ENCODE data around the gene TTC17. TPM values are rescaled to one million over a fixed set of nuclear protein-coding genes. Genes with fewer than 3 reads are reported as not detected.

Gene TTC17
- total and polyA plus RNA-seq, 2 of the 8 experiments (the other 6 are each of a cell fraction or from before 2014, with no cell fraction given), result 65.1 to 80.1 TPM

GRCh38 chr11:43458486-43458885 lies 99.8 kb downstream of the TTC17 start:
- Histone ChIP-seq H3K14ac (ENCODE audit: insufficient read length) (no peak overlapping the region), H2BK12ac (ENCODE audit: low read depth, low read length) (no peak overlapping the region), H2AFZ (ENCODE audit: low read length) (no peak overlapping the region), H2BK120ac (replicated peaks; ENCODE audit: low read depth, low read length) (no peak overlapping the region), H3K79me2 (ENCODE audit: control insufficient read depth in 1 of 2, insufficient read depth in 2 of 2, low read length in 2 of 2) (no peaks in the 10 kb centered on the region), H3K27ac (ENCODE audit: low read depth, low read length) (no peak overlapping the region), H3K23me2 (ENCODE audit: low read depth, low read length) (no peaks in the 10 kb centered on the region), H3K4me2 (ENCODE audit: insufficient read depth in 1 of 2, low read depth in 2 of 2, low read length in 2 of 2) (no peak overlapping the region), H3K18ac (ENCODE audit: extremely low read depth, low read length) (no peak overlapping the region), H3K79me1 (ENCODE audit: low read depth, low read length) (no peaks in the 10 kb centered on the region), H3K4ac (replicated peaks; ENCODE audit: insufficient read length, low read depth, low read length) (no peak overlapping the region), H3K56ac (replicated peaks; ENCODE audit: insufficient read length, low read depth, low read length) (no peak overlapping the region), H3K4me1 (replicated peaks in 1 of 4; ENCODE audit: control insufficient read depth in 3 of 4, insufficient read depth in 4 of 4, low read length in 3 of 4) (no peaks in the 10 kb centered on the region), H2BK5ac (ENCODE audit: low read depth, low read length) (no peak overlapping the region), H2BK15ac (ENCODE audit: low read length) (no peak overlapping the region), H4K20me1 (replicated peaks in 1 of 2; ENCODE audit: control insufficient read depth in 1 of 2, insufficient read depth in 2 of 2, low read length in 2 of 2) (no peaks in the 10 kb centered on the region), H4K91ac (replicated peaks; ENCODE audit: insufficient read length, low read length) (no peak overlapping the region), H3K4me3 (ENCODE audit: extremely low read depth in 1 of 4, insufficient read depth in 2 of 4, low read depth in 3 of 4, low read length in 4 of 4) (no peak overlapping the region), H4K5ac (ENCODE audit: insufficient read length, low read depth, low read length) (no peak overlapping the region), H2AK5ac (ENCODE audit: low read depth, low read length) (no peak overlapping the region), H3K9me3 (ENCODE audit: insufficient read depth in 2 of 2, low read depth in 1 of 2, low read length in 1 of 2) (no peaks in the 10 kb centered on the region), H2BK20ac (ENCODE audit: low read length) (no peak overlapping the region), H4K8ac (ENCODE audit: extremely low read depth, insufficient read depth, low read length) (no peak overlapping the region), H3K27me3 (replicated peaks in 1 of 4; ENCODE audit: control insufficient read depth in 3 of 4, extremely low read depth in 1 of 4, insufficient read depth in 3 of 4, low read length in 3 of 4) (no peaks in the 10 kb centered on the region), H3K36me3 (ENCODE audit: control insufficient read depth in 2 of 4, insufficient read depth in 4 of 4, low read length in 3 of 4) (peaks cover 5 to 34% (median 19%) of the 10 kb centered on the region in 4 experiments; a peak in 6 of 8 replicates), H3K9ac (replicated peaks in 1 of 4; ENCODE audit: extremely low read depth in 1 of 4, low read depth in 3 of 4, low read length in 3 of 4) (no peak overlapping the region), H3K23ac (ENCODE audit: insufficient read length) (no peak overlapping the region)
- POLR2A ChIA-PET (ENCODE audit: partially characterized antibody), result no interaction called here
- DNase-seq (ENCODE audit: low read depth in 1 of 2, low spot score in 2 of 2), result no peak
- no peak for FAIRE-seq
- 86% methylated on average over 2 of the region's 2 CpGs; no CpG with 5 or more reads in 1 of the 2 experiments for WGBS, 2 experiments (ENCODE audit: extremely low coverage in 1 of 2, insufficient coverage in 1 of 2, insufficient read length in 1 of 2, insufficient replicate concordance in 2 of 2, low coverage in 1 of 2, low lambda C conversion rate in 2 of 2, missing lambda C conversion rate in 1 of 2)
- CTCF ChIA-PET (ENCODE audit: partially characterized antibody), result interaction anchor here (1.0 kb wide), 1 partner anchor 118 kb away, joined by 3 read pairs; no protein-coding TSS in a partner anchor
- no peak for TF ChIP-seq ATF3 (IDR thresholded peaks at IDR 0.05; ENCODE audit: insufficient read depth, low read depth, low read length)
- no peak for TF ChIP-seq SIRT6 (IDR thresholded peaks at IDR 0.05; ENCODE audit: low read length)

Measured in H1 (cell line).